Ovary (tissue), 9 donors: ENCODE measurements around the gene SHISA2. TPM values are rescaled to one million over a fixed set of nuclear protein-coding genes. Genes with fewer than 3 reads are reported as not detected.
"Not testable (repeated sequence)": the region's sequence is repeated elsewhere in the genome, so short reads cannot be mapped to it uniquely, and the experiment has no call there.

Source experiments
- DNase-seq, 5 donors: peaks; one replicate each; pipeline ENCODE4 v3.0.0-alpha.2; 2019 to 2020
- H3K27ac ChIP-seq, 2 donors: fragments of 200-600 bp; one replicate each; pipeline versions ENCODE4 v1.5.1 to v1.8.0; 2019 to 2022
- H3K27me3 ChIP-seq: fragments of 200-600 bp; one replicate; pipeline ENCODE4 v1.8.0; 2022
- H3K36me3 ChIP-seq: fragments of 200-600 bp; sonication (generic); one replicate; pipeline ENCODE4 v1.5.1; 2019
- H3K4me1 ChIP-seq: one replicate; pipeline ENCODE4 v1.8.1; 2013; ENCODE audit warnings: mild to moderate bottlenecking, moderate library complexity; ENCODE audit not compliant: insufficient read depth
- H3K4me3 ChIP-seq: fragments of 200-600 bp; sonication (generic); one replicate; pipeline ENCODE4 v1.5.1; 2017
- H3K9me3 ChIP-seq, 2 donors: fragments of 200-600 bp in 1 of 2; sonication (generic) in 1 of 2; one replicate each; pipeline versions ENCODE4 v1.5.1 to v1.8.1; 2013 to 2019; ENCODE audit warnings: mild to moderate bottlenecking in 1 of 2, moderate library complexity in 1 of 2
- EP300 ChIP-seq: sonication (generic); formaldehyde crosslinking; IDR thresholded peaks from one replicate; pipeline ENCODE4 v1.6.1; 2017; ENCODE audit warnings: antibody characterized with exemption
- POLR2A ChIP-seq: fragments of 450-650 bp; IDR thresholded peaks from one replicate; pipeline ENCODE4 v1.6.1; 2017; ENCODE audit warnings: antibody characterized with exemption, mild to moderate bottlenecking, moderate library complexity
- WGBS, 3 donors: extraction: QIAGEN DNeasy Blood & Tissue Kit in 1 of 3; methylation state at CpG; one replicate each; pipeline versions ENCODE4 v1.1.5 to v1.1.7; 2013 to 2017; 5-methylcytosine and 5-hydroxymethylcytosine counted together
- intact Hi-C, 4 donors: fragments of 100-400 bp; cut with DNase I; formaldehyde crosslinking; loops; one replicate each; pipeline versions ENCODE4 v1.11.0 to v1.15.1; 2022 to 2023
- polyA plus RNA-seq, 2 donors: library from polyadenylated mRNA; stranded (reverse); fragments of 200-250 nt in 1 of 2; fragments of 350-450 nt in 1 of 2; fragmentation: Illumina TruSeq in 1 of 2; extraction: RNeasy Lipid Tissue Mini Kit (QIAGEN cat#74804) in 1 of 2; gene quantifications; one replicate each; pipeline ENCODE4 v1.2.3, GENCODE V29; 2013 to 2014
- total RNA-seq, 7 donors: library from RNA; depleted of rRNA in 2 of 7; stranded (reverse); fragments of >200 nt in 2 of 7; fragmentation: NEBNext Ultra II Directional in 3 of 7; extraction: Animal tissue kit (Norgen Biotek cat#: 25700) in 3 of 7; gene quantifications; one replicate each; pipeline versions ENCODE4 v1.1.0 to v1.2.4, GENCODE V29; 2016 to 2023
- TF ChIP-seq, protein P1 (sequence below), 3 donors: fragments of 450-650 bp in 2 of 3; fragments of 200-600 bp in 1 of 3; IDR thresholded peaks; one replicate each; pipeline versions ENCODE4 v1.5.1 to v1.8.0; 2016 to 2022; ENCODE audit warnings: antibody characterized with exemption in 3 of 3, mild to moderate bottlenecking in 1 of 3
- donor health status: DM: no; HTN: no; CAD: no; lungs with moderate emphysema.
- donor health status: DM: no; HTN: no; CAD: no.
- donor health status: Bipolar disorder and iron deficiency.
- donor health status: DM: yes; HTN: yes; CAD: no.
- donor health status: DM: no; HTN: no; CAD: no.
- donor health status: DM: yes; HTN: yes; CAD: no.

Gene SHISA2
- total and polyA plus RNA-seq, 9 donors = 0.18 to 2.1 (median 0.64) TPM; not detected in 1

DNA sequence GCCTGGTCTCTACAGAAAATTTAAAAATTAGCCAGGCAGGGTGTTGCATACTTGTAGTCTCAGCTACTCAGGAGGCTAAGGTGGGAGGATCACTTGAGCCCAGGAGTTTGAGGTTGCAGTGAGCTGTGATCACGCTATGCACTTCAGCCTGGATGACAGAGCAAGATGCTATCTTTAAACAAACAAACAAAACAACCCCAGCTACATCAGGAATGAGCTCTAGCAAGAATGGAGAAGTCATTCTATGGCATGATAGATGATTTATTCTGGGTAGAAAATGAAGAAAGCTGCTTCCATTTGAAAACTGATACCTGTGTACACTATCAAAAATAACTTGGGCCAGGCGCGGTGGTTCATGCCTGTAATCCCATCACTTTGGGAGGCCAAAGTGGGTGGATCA, 15.8 kb upstream of the SHISA2 start:
- no peak for TF ChIP-seq POLR2A
- TF ChIP-seq EP300 = no peak
- TF ChIP-seq, protein P1, sequence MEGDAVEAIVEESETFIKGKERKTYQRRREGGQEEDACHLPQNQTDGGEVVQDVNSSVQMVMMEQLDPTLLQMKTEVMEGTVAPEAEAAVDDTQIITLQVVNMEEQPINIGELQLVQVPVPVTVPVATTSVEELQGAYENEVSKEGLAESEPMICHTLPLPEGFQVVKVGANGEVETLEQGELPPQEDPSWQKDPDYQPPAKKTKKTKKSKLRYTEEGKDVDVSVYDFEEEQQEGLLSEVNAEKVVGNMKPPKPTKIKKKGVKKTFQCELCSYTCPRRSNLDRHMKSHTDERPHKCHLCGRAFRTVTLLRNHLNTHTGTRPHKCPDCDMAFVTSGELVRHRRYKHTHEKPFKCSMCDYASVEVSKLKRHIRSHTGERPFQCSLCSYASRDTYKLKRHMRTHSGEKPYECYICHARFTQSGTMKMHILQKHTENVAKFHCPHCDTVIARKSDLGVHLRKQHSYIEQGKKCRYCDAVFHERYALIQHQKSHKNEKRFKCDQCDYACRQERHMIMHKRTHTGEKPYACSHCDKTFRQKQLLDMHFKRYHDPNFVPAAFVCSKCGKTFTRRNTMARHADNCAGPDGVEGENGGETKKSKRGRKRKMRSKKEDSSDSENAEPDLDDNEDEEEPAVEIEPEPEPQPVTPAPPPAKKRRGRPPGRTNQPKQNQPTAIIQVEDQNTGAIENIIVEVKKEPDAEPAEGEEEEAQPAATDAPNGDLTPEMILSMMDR (IDR thresholded peaks at IDR 0.05) = no peak
- Histone ChIP-seq H3K27ac (no peak overlapping the region), H3K9me3 (no peaks in the 10 kb centered on the region), H3K4me1 (no peaks in the 10 kb centered on the region), H3K36me3 (no peaks in the 10 kb centered on the region), H3K4me3 (no peak overlapping the region), H3K27me3 (no peaks in the 10 kb centered on the region)
- intact Hi-C loops = loop anchor here in 1 of 4 donors (10.0 kb wide), 1 partner anchor 493 kb away; no protein-coding TSS in a partner anchor
- 90 to 93% (median 91%) methylated on average over 3 of the region's 3 CpGs for WGBS, 3 donors
- no peak for DNase-seq

DNA sequence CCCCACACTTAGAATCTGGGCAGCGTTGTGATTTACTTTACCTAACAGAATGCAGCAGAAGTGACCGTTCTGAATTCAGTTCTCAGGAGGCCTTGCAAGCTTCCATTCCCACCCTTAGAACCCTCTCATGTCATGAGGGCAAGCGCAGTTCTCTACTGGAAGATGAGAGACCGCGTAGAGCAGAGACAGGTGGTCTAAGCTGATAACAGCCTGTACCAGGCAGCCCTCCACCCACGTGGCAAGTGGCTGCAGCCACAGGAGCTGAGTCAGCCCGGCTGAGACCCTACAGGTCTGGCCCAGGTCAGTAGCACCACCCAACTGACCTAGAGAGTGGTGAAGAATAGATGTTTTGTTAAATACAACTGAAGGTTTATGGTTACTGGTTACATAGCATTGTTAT, 14.7 kb upstream of the SHISA2 start:
- not testable (repeated sequence) for H3K27me3 ChIP-seq, H3K36me3 ChIP-seq, H3K9me3 ChIP-seq, DNase-seq, H3K4me3 ChIP-seq, H3K27ac ChIP-seq, H3K4me1 ChIP-seq
- WGBS, 3 donors = 57 to 79% (median 64%) methylated on average over 7 of the region's 7 CpGs
- intact Hi-C loops = loop anchor here in 1 of 4 donors (10.0 kb wide), 1 partner anchor 492 kb away; no protein-coding TSS in a partner anchor

DNA sequence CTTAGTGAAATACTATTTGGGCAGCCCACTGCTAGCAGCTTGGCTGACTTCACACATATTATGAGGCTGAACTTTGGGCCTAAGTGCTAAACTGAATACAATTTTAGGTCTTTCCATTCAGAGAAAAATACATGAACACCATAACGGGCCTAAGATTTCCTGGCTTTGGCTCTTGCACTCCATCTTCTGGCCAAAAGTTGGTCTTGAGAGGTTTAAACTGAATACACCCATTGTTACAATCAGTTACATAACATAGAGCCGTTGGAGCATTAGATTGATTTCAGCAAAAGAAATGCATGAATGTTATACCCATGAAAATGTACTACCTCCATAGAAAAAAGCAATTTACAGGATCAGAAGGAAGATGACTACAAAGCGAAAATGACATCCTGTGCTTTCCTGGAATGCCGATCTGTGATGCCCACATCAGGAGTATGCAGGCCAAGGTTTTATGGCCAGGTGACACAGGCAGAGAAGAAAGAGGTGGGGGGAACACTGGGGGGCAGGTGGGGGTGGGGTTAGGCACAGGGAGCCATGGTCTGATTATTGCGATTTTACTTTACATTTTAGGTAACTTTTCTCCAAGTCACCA, 11.1 kb upstream of the SHISA2 start:
- 55 to 56% (median 56%) methylated on average over 5 of the region's 5 CpGs for WGBS, 3 donors
- DNase-seq = no peak
- H3K9me3 ChIP-seq = no peaks in the 10 kb centered on the region
- no peak for TF ChIP-seq EP300
- TF ChIP-seq, protein P1 (IDR thresholded peaks at IDR 0.05) = peak in 1 of 3 donors; percentile 10
- H3K36me3 ChIP-seq = no peaks in the 10 kb centered on the region
- H3K4me1 ChIP-seq = no peaks in the 10 kb centered on the region
- no peaks in the 10 kb centered on the region for H3K27me3 ChIP-seq
- H3K27ac ChIP-seq = no peak overlapping the region
- intact Hi-C loops = loop anchor here in 1 of 4 donors (10.0 kb wide), 1 partner anchor 488 kb away; no protein-coding TSS in a partner anchor
- no peak overlapping the region for H3K4me3 ChIP-seq

DNA sequence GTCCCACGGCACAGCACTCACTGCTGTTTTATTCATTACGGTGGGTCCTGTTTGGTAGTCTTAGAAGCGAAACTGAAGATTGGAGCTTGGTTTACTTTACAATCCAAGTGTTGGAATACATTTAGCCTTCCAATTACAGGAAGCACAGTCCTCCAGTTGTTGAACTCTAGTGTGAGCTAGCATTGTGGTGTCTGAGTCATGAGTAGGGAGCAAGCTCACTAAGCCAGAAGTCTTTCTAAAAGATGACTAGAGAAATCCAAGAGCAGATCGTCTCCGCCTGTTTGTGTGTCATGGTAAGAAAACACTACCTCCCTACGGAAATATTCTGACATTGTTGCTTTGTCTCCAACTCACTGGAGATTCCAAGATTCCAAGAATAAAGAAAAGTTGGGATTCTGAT, 10.1 kb upstream of the SHISA2 start:
- intact Hi-C loops = loop anchor here in 1 of 4 donors (10.0 kb wide), 1 partner anchor 487 kb away; no protein-coding TSS in a partner anchor

DNA sequence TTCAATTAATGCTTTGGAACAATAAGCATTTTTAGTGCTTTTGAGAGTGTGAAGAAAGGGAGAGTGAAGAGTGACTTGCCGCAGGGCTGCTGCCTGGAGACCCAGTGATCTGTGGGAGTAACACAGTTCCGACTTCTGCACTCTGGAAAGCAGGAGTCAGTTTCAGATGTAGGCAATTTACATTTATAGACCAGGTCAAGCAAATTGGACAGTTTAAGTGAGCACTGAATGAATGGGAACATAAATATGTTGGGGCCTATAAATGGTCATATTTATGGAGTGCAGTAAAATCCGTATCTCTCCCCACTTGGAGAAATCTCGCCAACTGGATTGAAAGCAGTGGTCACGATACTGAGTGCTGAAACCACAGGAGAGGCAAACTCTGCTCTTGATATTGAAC, 9.4 kb upstream of the SHISA2 start:
- TF ChIP-seq, protein P1 (IDR thresholded peaks at IDR 0.05) = no peak
- TF ChIP-seq POLR2A (no peak), EP300 (no peak)
- H3K36me3 ChIP-seq = no peaks in the 10 kb centered on the region
- H3K9me3 ChIP-seq = no peaks in the 10 kb centered on the region
- DNase-seq = no peak
- H3K27ac ChIP-seq = no peak overlapping the region
- WGBS, 3 donors = 74 to 78% (median 76%) methylated on average over 5 of the region's 5 CpGs
- H3K4me3 ChIP-seq = no peak overlapping the region
- intact Hi-C loops = loop anchor here in 1 of 4 donors (10.0 kb wide), 1 partner anchor 486 kb away; no protein-coding TSS in a partner anchor
- H3K4me1 ChIP-seq = no peaks in the 10 kb centered on the region
- no peaks in the 10 kb centered on the region for H3K27me3 ChIP-seq

More for the DNA sequence above, 10.1 kb upstream of the SHISA2 start:
- no peaks in the 10 kb centered on the region for H3K36me3 ChIP-seq
- no peak overlapping the region for H3K27ac ChIP-seq
- H3K4me1 ChIP-seq = no peaks in the 10 kb centered on the region
- no peak for DNase-seq
- no peaks in the 10 kb centered on the region for H3K9me3 ChIP-seq
- WGBS, 3 donors = 73 to 79% (median 74%) methylated on average over 6 of the region's 6 CpGs
- TF ChIP-seq, protein P1 (IDR thresholded peaks at IDR 0.05) = no peak
- TF ChIP-seq EP300 (no peak), POLR2A (no peak)
- no peaks in the 10 kb centered on the region for H3K27me3 ChIP-seq
- no peak overlapping the region for H3K4me3 ChIP-seq
